Nucleus accumbens (tissue), 56 donors: Measurements from ENCODE around the gene LENEP.

Experiments used
- DNase-seq, 56 donors: peaks; one replicate each; lab custom pipeline; 2025; lab: John Stamatoyannopoulos, UW

Gene LENEP

DNA sequence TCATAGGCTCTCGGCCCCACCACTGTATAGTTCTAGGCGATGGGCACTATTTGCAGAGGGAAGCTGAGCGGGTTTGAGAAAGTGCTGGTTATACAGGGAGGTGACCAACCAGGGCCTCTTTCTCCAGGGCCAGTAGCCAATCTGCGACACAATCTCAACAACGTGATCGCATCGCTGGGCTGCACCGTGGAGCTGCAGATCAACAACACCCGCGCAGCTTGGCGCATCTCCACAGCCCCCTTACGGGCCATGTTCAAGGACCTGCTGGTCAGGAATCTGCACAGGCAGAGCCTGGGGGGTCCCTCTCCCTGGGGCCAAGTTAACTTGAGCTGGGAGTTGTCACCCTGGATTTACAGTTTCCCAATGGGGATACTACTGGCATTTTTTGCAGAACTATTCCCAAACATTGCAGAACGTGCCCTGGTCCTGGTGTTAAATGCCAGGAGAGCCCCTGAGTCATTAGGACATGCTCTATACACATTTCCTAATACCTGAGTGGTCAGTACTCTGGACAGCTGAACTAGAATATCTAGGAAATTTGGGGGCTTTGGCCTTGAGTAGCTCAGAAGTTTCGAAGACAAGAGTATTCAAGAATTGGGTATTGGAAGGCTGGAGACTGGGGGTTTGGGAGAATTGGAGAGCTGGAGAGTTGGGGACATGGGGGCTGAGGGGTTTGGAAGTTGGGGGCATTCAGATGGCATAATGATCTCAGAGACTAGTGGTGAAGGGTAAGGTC, 47.1 kb downstream of the LENEP start:
- DNase-seq = no peak

DNA sequence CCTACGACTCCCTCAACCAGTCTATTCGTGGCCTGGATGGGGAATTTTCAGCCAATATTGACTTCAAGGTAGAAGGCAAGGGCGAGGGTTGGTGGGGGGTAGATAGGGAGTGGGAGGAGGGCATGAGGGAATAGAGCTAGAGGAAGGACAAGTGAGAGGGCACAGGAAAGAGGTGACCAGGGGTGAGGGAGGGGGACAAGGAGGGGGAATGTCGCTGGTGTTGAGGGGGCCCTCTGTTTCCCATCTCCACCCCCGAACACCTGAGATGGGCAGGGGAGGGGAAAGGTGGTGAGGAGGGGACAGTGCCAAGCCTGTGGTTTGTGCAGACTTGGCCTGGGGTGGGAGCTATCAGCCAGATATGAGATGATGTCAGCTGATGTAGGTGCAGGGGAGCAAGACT, 49.4 kb downstream of the LENEP start:
- DNase-seq = no peak

DNA sequence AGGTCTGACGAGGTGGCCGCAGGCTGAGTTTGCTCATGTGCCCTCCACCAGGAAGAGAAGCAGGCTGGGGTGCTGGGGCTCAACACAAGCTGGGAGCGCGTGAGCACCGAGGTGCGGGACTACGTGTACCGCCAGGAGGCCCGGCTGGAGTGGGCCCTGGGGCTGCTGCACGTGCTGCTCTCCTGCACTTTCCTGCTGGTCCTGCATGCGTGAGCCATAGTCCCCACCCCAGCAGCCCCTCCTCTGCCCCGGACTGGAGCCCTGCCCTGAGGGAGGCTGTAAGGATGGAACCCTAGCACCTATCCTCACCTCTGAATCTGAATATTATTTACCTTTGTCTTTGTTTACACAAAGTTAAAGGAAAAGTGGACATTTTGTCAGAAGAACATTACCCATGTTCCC, 49.9 kb downstream of the LENEP start:
- DNase-seq = no peak

DNA sequence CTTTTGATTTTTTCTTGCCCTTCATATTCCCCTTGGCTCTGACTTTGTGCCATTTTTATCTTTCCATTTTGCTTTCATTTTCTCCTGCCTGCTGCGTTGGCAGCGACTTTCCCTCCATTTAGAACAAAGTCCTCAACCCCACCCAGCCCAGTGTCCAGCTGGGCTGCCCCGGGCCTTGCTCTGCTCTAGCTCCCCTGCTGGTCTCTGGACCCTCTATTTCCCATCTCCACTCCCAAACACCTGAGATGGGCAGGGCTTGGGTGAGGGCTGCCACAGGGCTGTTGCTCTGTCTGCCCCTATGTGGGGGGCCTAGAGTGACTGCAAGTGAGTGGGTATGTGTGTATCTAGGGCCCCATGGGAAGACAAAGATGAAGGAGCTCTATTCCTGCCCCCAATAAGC, 50.4 kb downstream of the LENEP start:
- DNase-seq = no peak
